Endodermal cell (in vitro differentiated cells): ENCODE measurements around the gene ELOVL3. TPM values are rescaled to one million over a fixed set of nuclear protein-coding genes. Genes with fewer than 3 reads are reported as not detected.

Experiments
- DNase-seq: peaks from one replicate; pipeline ENCODE4 v3.0.0-alpha.2; 2017
- H3K27ac ChIP-seq: 2 replicates; pipeline ENCODE4 v1.5.1; 2013; ENCODE audit warnings: mild to moderate bottlenecking, low read depth, low read length, moderate library complexity
- H3K27me3 ChIP-seq: 2 replicates; pipeline ENCODE4 v1.6.1; 2013; ENCODE audit warnings: mild to moderate bottlenecking, low read length, moderate library complexity; ENCODE audit not compliant: insufficient read depth, control insufficient read depth, poor library complexity, severe bottlenecking
- H3K36me3 ChIP-seq: 2 replicates; pipeline ENCODE4 v1.7.0; 2013; ENCODE audit warnings: mild to moderate bottlenecking, low read length, moderate library complexity; ENCODE audit not compliant: control insufficient read depth, insufficient read depth
- H3K4me1 ChIP-seq: one replicate; pipeline ENCODE4 v1.7.0; 2013; ENCODE audit warnings: low read length; ENCODE audit not compliant: control insufficient read depth, insufficient read depth
- H3K4me3 ChIP-seq: 2 replicates; pipeline ENCODE4 v1.5.1; 2013; ENCODE audit warnings: mild to moderate bottlenecking, low read length, moderate library complexity
- H3K9ac ChIP-seq: 2 replicates; pipeline ENCODE4 v1.6.1; 2013; ENCODE audit warnings: mild to moderate bottlenecking, low read length, moderate library complexity; ENCODE audit not compliant: poor library complexity, severe bottlenecking; ENCODE audit errors: extremely low read depth
- H3K9me3 ChIP-seq: 2 replicates; pipeline ENCODE4 v1.6.1; 2013; ENCODE audit warnings: mild to moderate bottlenecking, low read length, moderate library complexity; ENCODE audit not compliant: control insufficient read depth
- H3K27ac Mint-ChIP-seq: 2 replicates; pipeline ENCODE4 v1.8.0; 2020; ENCODE audit warnings: mixed read lengths
- H3K27me3 Mint-ChIP-seq: 2 replicates; pipeline ENCODE4 v1.8.0; 2021; ENCODE audit warnings: mild to moderate bottlenecking, mixed read lengths; ENCODE audit not compliant: insufficient read depth
- H3K36me3 Mint-ChIP-seq: 2 replicates; pipeline ENCODE4 v1.8.0; 2020; ENCODE audit warnings: low read depth, mixed read lengths
- H3K4me1 Mint-ChIP-seq: 2 replicates; pipeline ENCODE4 v1.8.0; 2020; ENCODE audit warnings: mixed read lengths
- H3K4me3 Mint-ChIP-seq: 2 replicates; pipeline ENCODE4 v1.8.0; 2020; ENCODE audit warnings: mild to moderate bottlenecking, moderate library complexity, mixed read lengths
- H3K9me3 Mint-ChIP-seq: 2 replicates; pipeline ENCODE4 v1.8.0; 2020; ENCODE audit warnings: mild to moderate bottlenecking, mixed read lengths
- WGBS, 2 experiments: methylation state at CpG; one replicate each; pipeline versions ENCODE4 v1.1.5 to v1.1.7; 2013; ENCODE audit warnings: missing lambda C conversion rate in 2 of 2, mixed read lengths in 1 of 2; ENCODE audit not compliant: insufficient coverage in 1 of 2, insufficient read length in 1 of 2; 5-methylcytosine and 5-hydroxymethylcytosine counted together
- long read RNA-seq, 4 experiments: library from polyadenylated mRNA in 2 of 4; library from RNA in 1 of 4; library from capped mRNA in 1 of 4; stranded (forward) in 3 of 4; unstranded in 1 of 4; transcript quantifications; one replicate each; pipeline ENCODE4 v2.0.0, GENCODE V29; 2020 to 2021; ENCODE audit warnings: inconsistent platforms in 1 of 4
- polyA plus RNA-seq, 2 experiments: library from polyadenylated mRNA; stranded (reverse); fragments of 50-300 nt; gene quantifications; one replicate each; pipeline ENCODE4 v1.2.3, GENCODE V29; 2013
- total RNA-seq, 2 donors: library from RNA; stranded (reverse); fragmentation: NEBNext Ultra II Directional in 1 of 2; extraction: Animal tissue kit (Norgen Biotek cat#: 25700) in 1 of 2; gene quantifications; 2 replicates in 1 of 2; 3 replicates in 1 of 2; pipeline ENCODE4 v1.2.1, GENCODE V29; 2021
- TF ChIP-seq, protein P1 (sequence below): fragments of 200-600 bp; sonication (generic); conservative IDR thresholded peaks from 2 replicates; pipeline ENCODE4 v1.5.0; 2021; ENCODE audit warnings: antibody characterized with exemption, mild to moderate bottlenecking

Gene ELOVL3
- not detected for total RNA-seq
- polyA plus RNA-seq (2013, experiment 1 of 2) = 0.28 TPM
- polyA plus RNA-seq (2013, experiment 2 of 2) = not detected
- long read RNA-seq, experiment 1 = 0 reads
- long read RNA-seq, experiment 2 = 0 reads
- long read RNA-seq, experiment 3 = 0 reads
- long read RNA-seq, experiment 4 = 0 reads

- peaks cover 91% of the 10 kb centered on the region for H3K27me3 Mint-ChIP-seq
- H3K4me3 ChIP-seq = peak within 1 kb of the TSS; percentile 68
- no peak within 1 kb of the TSS for H3K9ac ChIP-seq
- H3K4me1 ChIP-seq = no peaks in the 10 kb centered on the region
- no peak within 1 kb of the TSS for H3K27ac ChIP-seq
- H3K27me3 ChIP-seq = peaks cover 97% of the 10 kb centered on the region
- peak within 1 kb of the TSS; percentile 37 for H3K4me3 Mint-ChIP-seq
- no peak within 1 kb of the TSS for H3K27ac Mint-ChIP-seq
- H3K36me3 Mint-ChIP-seq = no peaks in the 10 kb centered on the region
- 9 to 11% methylated on average over 25 to 47 of the region's 47 CpGs for WGBS, 2 experiments
- no peaks in the 10 kb centered on the region for H3K9me3 ChIP-seq
- no peaks in the 10 kb centered on the region for H3K9me3 Mint-ChIP-seq
- TF ChIP-seq, protein P1, sequence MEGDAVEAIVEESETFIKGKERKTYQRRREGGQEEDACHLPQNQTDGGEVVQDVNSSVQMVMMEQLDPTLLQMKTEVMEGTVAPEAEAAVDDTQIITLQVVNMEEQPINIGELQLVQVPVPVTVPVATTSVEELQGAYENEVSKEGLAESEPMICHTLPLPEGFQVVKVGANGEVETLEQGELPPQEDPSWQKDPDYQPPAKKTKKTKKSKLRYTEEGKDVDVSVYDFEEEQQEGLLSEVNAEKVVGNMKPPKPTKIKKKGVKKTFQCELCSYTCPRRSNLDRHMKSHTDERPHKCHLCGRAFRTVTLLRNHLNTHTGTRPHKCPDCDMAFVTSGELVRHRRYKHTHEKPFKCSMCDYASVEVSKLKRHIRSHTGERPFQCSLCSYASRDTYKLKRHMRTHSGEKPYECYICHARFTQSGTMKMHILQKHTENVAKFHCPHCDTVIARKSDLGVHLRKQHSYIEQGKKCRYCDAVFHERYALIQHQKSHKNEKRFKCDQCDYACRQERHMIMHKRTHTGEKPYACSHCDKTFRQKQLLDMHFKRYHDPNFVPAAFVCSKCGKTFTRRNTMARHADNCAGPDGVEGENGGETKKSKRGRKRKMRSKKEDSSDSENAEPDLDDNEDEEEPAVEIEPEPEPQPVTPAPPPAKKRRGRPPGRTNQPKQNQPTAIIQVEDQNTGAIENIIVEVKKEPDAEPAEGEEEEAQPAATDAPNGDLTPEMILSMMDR = no peak
- no peaks in the 10 kb centered on the region for H3K4me1 Mint-ChIP-seq
- DNase-seq = peak; percentile 98
- H3K36me3 ChIP-seq = no peaks in the 10 kb centered on the region
Measured at GRCh38 chr10:102225646-102226541, at the start of gene ELOVL3. Gene ELOVL3, plus strand, starts transcription at chr10:102226299. Its CDS starts 250 bp downstream, at chr10:102226549.

DNA sequence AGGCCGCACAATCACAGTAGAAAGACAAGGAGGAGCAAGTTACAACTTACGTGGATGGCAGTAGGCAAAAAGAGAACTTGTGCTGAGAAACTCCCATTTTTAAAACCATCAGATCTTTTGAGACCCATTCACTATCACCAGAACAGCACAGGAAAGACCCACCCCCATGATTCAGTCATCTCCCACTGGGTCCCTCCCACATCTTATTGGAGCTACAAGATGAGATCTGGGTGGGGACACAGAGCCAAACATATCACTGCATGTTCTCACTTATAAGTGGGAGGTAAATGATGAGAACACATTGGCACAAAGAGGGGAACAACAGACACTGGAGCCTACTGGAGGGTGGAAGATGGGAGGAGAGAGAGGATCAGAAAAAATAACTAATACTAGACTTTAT is 41.5 kb upstream of the ELOVL3 start:
- Histone ChIP-seq H3K27ac (no peak overlapping the region), H3K36me3 (no peaks in the 10 kb centered on the region), H3K4me3 (no peak overlapping the region), H3K9me3 (peaks cover 16% of the 10 kb centered on the region), H3K27me3 (no peaks in the 10 kb centered on the region), H3K4me1 (no peaks in the 10 kb centered on the region), H3K9ac (no peak overlapping the region)
- peaks cover 43% of the 10 kb centered on the region for H3K9me3 Mint-ChIP-seq
- no peaks in the 10 kb centered on the region for H3K36me3 Mint-ChIP-seq
- no peaks in the 10 kb centered on the region for H3K4me1 Mint-ChIP-seq
- no peak overlapping the region for H3K4me3 Mint-ChIP-seq
- H3K27ac Mint-ChIP-seq = no peak overlapping the region
- H3K27me3 Mint-ChIP-seq = peaks cover 12% of the 10 kb centered on the region
- TF ChIP-seq, protein P1 = no peak
- WGBS, 2 experiments = 83 to 92% methylated on average over 2 of the region's 2 CpGs
- no peak for DNase-seq

DNA sequence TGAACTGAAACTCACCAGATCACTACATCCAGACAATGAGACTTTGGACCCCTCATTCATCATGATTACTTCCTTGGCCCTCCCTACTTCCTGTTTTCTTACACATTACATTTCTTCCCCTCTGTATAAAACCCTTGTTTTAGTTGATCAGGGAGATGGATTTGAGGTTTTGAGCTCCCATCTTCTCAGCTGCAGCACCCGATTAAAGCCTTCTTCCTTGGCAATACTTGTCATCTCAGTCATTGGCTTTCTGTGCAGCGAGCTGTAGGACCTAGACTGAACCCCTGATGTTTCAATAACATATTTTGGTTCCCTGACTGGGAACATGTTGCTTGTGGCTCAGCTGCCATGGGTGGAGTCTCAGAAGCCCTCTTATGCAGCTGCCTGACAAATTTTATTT is 40.8 kb upstream of the ELOVL3 start:
- 69 to 71% methylated on average over 2 of the region's 2 CpGs for WGBS, 2 experiments
- peaks cover 19% of the 10 kb centered on the region for H3K9me3 ChIP-seq
- H3K27me3 Mint-ChIP-seq = peaks cover 12% of the 10 kb centered on the region
- no peaks in the 10 kb centered on the region for H3K36me3 Mint-ChIP-seq
- no peak for DNase-seq
- H3K27ac ChIP-seq = no peak overlapping the region
- no peaks in the 10 kb centered on the region for H3K4me1 Mint-ChIP-seq
- TF ChIP-seq, protein P1 = no peak
- no peaks in the 10 kb centered on the region for H3K4me1 ChIP-seq
- H3K4me3 ChIP-seq = no peak overlapping the region
- no peak overlapping the region for H3K9ac ChIP-seq
- no peaks in the 10 kb centered on the region for H3K27me3 ChIP-seq
- H3K9me3 Mint-ChIP-seq = peaks cover 49% of the 10 kb centered on the region
- H3K27ac Mint-ChIP-seq = no peak overlapping the region
- no peak overlapping the region for H3K4me3 Mint-ChIP-seq
- no peaks in the 10 kb centered on the region for H3K36me3 ChIP-seq
